ENCODE data around the gene TBC1D16. TPM values are rescaled to one million over a fixed set of nuclear protein-coding genes. Genes with fewer than 3 reads are reported as not detected.

TBC1D16 gene
- total RNA-seq, 1 donor from 2014 or later = 38.4 TPM

DNA sequence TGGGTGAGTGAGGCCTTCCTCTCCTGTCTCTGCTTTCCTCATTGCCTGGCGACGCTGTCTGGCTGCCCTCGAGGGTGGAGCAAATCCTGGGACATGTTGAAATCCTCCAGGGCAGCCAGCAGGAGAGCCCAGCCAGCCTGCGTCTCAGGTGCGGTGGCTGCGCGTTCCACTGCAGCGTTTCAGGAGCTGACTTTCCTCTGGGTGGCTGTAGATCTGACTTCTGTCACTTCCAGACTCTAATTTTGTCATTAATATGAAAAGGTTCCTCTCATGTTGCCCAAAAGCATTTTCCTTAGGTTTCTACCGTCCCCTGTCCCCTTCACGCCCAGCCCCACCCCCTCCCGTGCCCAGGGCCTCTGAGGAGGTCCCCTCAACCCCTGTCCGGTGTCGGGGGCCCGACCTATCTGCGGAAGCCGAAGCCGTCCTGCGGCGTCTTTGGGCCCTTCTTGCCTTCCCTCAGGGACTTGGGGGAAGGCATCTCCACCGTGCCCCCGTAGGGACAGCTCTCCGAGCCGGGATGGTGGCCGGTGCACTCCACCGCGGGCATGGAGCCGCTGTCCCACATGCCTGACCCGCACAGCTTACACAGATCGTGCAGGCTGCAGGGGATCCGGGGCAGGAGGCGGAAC lies 95.1 kb downstream of the TBC1D16 start:
- DNase-seq (ENCODE audit: low spot score) = no peak

DNA sequence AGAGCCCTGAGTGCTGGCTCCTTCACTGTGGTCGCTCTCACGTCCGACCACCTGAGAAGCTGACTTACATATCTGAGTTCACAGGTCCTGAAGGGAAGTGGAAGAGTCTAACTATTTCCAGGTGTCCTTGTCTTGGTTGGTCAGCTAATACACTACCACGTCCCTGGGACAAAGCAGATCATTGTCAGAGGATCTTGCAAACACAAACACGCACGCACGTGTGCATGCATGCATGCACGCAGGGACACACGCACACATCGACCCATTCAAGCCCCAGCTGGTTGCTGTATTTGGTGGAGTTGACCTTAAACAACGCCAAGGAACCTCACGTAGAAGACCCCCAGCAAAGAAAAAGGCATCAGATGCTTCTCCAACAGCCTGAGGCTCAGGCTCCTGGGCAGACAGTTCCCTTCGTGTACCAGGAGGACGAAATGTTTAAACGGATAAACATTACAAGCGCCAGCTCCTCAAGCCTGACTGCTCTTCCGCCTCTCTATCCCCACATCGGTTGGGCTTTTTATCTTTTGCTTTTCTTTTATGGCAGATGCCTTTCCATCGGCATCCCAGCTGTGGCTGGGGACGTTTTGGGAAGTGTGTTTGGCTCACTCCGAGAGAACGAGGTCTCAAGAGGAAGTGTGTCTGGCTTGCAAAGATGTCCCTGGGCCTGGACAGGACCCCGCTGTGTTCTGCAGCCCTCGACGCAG lies 95.8 kb downstream of the TBC1D16 start:
- DNase-seq (ENCODE audit: low spot score) = no peak

- no peak for DNase-seq (ENCODE audit: low spot score)
Observed at GRCh38 chr17:79939094-79939435, 96.6 kb downstream of the TBC1D16 start.

DNA sequence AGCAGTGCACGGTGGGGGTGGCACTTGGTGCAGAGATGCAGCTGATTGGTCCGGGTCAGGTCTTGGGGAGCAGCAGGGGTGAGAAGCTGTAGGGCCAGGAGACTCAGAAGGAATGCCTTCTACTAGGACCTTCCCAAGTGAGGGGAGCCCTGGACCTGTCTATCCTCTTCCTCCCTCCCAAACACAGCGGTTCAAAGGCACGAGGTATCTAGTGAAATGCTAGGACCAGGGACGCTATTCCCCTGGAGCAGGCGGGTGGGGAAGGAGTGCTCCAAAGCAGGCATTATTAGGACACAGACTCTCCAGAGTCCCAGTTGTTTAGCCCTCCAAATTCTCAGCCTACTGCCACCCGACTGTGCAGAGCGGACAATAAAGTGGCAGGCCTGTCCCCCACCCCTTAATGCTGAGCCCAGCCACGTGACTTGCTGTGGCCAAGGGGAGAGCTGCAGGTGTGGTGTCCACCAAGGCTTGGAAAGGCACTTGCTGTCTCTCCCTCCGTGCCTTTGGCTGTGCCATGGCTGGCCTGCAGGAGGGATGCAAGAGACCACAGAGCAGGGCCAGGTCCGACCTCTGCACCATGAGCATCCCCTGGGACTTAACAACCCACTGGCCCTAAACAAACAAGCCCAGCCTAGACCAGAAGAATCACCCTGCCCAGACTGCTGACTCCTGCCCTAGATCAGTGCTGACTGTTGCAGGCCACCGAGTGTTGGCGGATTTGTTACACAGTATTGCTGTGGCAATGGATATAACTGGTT lies 97.2 kb downstream of the TBC1D16 start:
- DNase-seq (ENCODE audit: low spot score) = no peak

GRCh38 chr17:79937391-79938335 lies 98.0 kb downstream of the TBC1D16 start:
- no peak for DNase-seq (ENCODE audit: low spot score)

DNA sequence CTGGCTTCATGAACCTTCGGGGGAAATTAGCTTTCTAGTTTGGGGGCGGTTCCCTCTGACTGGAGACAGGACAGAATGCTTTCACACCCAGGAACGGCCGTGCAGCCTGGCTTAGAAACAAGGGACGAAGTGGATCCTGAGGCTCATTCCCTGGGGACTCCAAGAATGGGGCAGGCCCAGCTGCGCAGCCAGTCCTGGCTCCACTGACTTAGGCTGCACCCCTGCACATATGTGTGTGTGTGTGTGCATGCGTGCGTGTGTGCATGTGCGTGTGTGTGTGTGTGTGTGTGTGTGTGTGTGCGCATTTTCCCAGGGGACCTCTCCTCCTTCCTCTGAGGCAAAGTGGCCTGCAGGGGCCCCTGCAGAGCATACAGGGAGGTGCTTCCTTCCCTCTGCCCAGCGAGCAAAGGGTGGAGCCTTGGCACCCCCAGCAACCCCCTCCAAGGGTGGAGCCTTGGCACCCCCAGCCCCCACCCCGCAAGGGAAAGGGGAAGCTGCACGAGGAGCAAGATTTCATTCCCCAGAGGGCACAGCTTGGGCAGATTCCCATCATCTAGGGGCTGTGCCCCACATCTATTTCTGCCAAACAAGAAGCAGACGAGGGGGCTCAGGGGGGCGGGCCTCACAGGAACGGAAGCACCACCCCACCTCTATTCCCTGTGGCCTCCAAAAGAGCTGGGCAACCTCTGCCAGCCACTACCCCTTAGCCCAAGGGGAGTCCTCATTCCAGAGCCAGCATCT lies 98.9 kb downstream of the TBC1D16 start:
- no peak for DNase-seq (ENCODE audit: low spot score)

DNA sequence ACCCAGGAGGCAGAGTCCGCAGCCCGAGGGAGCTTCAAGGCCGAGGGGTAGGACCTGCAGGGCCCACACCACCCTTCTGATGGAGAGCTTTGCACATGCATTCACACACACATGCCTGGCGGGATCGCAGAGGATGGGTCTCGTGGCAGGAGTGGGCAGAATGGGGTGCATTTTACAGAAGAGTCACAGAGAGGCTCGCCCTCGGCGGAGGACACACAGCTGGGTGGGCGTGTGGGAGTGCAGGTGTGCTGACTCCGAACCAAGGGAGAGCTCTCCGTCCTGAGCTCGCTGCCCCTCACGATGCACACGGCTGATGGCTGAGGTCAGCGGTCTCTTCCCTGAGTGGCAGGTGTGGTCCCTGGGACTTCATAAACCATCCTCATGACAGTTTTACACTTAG lies 99.6 kb downstream of the TBC1D16 start:
- DNase-seq (ENCODE audit: low spot score) = no peak

GRCh38 chr17:79935197-79935885 lies 100.3 kb downstream of the TBC1D16 start:
- DNase-seq (ENCODE audit: low spot score) = no peak

DNA sequence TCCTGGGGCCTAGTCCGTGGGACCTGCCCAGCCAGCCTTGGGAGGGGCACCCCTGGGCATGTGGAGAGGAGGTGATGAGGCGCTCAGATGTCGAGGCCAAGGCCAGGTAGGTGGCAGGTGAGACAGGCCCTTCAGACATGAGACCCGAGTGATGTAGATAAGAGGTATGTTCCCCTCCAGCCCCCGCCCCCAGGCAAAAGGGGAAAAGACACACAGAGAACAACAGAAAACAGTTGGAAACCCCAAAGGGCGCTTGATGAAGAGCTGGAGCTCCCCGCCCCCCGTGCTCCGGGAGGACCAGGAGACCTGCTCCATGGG lies 101.1 kb downstream of the TBC1D16 start:
- DNase-seq (ENCODE audit: low spot score) = no peak

- DNase-seq (ENCODE audit: low spot score) = peak; percentile 44
Observed at GRCh38 chr17:79933863-79934652, 101.6 kb downstream of the TBC1D16 start.

- DNase-seq (ENCODE audit: low spot score) = no peak
Observed at GRCh38 chr17:79932451-79933306, 103.0 kb downstream of the TBC1D16 start.

- no peak for DNase-seq (ENCODE audit: low spot score)
Observed at GRCh38 chr17:79931817-79932309, 103.8 kb downstream of the TBC1D16 start.

DNA sequence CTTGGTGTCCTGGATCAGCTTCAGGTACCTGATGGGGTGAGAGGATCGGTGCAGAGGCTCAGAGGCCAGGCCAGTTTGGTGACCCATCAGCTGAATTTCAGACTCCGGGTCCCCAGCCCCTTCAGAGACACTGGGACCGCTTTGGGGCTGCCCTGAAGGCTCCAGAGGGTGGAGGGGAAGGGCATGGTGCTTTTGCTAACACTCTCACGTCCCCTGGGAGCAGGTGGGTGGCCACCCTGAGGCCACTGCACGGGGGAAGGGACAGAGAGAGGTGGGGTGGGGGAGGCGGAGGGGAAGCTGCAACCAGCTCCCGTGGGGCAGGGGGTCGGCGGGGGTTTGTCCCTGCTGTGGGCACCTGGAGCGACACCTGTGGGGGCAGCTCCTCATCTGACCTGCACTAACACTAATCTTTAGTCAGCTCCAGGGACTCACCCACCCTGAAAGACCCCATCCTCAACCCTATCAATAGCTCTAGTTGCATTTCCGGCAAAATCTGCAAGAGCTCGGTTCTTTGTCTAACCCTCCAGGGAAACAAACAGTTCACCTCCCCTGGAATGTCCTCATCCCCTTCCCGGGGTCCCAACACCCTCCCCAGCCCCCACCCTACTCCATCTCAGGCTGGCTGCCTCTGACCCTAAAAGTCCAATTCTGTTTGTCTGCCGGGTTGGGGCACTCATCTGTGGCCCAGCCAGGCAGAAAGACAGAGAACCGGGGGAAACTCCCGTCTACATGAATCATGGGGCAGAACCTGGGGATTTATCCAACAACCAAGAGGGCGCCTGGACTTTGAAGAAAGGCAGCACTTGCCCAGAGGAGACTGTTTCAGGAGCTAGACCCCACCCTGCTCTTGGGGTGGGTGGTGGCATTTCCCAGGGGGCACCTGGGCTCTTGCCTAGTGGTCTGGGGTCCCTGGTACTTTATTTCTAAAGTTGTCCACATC lies 104.5 kb downstream of the TBC1D16 start:
- no peak for DNase-seq (ENCODE audit: low spot score)

GRCh38 chr17:79930062-79930876 lies 105.4 kb downstream of the TBC1D16 start:
- no peak for DNase-seq (ENCODE audit: low spot score)

- DNase-seq (ENCODE audit: low spot score) = no peak
Observed at GRCh38 chr17:79929257-79930061, 106.2 kb downstream of the TBC1D16 start.
